ENCODE data around the gene SERPINE2. TPM values are rescaled to one million over a fixed set of nuclear protein-coding genes. Genes with fewer than 3 reads are reported as not detected.

SERPINE2 gene
- total RNA-seq, 1 donor from 2014 or later = 57.7 TPM

- TF ChIP-seq, protein P1, sequence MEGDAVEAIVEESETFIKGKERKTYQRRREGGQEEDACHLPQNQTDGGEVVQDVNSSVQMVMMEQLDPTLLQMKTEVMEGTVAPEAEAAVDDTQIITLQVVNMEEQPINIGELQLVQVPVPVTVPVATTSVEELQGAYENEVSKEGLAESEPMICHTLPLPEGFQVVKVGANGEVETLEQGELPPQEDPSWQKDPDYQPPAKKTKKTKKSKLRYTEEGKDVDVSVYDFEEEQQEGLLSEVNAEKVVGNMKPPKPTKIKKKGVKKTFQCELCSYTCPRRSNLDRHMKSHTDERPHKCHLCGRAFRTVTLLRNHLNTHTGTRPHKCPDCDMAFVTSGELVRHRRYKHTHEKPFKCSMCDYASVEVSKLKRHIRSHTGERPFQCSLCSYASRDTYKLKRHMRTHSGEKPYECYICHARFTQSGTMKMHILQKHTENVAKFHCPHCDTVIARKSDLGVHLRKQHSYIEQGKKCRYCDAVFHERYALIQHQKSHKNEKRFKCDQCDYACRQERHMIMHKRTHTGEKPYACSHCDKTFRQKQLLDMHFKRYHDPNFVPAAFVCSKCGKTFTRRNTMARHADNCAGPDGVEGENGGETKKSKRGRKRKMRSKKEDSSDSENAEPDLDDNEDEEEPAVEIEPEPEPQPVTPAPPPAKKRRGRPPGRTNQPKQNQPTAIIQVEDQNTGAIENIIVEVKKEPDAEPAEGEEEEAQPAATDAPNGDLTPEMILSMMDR (conservative IDR thresholded peaks at IDR 0.05; ENCODE audit: low read depth, low read length) = peak; percentile 41
- no peak overlapping the region for H3K4me3 ChIP-seq (ENCODE audit: low read depth, low read length)
- DNase-seq (ENCODE audit: low read depth) = peak; percentile 97
Observed at GRCh38 chr2:224062481-224063297, 23.6 kb upstream of the SERPINE2 start.

DNA sequence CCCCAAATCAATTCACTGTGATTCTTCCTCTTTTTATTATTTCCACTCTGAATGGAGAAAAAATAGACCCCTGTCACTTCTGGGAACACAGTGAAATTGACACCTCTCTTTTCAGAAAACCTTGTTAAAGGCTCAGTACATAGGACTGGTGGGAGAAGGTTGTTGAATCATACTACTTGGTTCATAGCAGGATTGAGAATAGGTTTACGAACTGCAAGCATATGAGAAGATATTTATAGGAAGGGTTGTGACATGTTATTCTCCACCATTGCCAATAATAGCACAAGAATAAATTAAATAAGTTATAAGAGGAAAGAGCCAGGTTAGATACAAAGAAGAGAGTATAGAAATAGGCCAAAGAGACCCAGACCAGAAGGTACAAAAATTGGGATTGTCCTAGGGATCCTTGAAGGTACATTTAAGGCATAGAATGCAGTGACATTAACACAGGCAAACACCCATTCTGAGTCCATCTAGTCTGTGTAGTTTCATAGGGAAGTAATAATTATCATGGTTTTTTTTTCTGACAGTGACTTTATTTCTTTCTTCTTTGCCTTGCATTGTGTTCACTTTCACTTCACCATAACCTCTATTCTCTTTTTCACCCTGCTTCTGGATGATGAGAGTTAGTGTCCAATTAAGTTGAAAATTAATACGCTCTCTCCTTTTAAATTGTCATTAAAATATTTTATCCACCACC, 21.8 kb upstream of the SERPINE2 start:
- TF ChIP-seq, protein P1 (conservative IDR thresholded peaks at IDR 0.05; ENCODE audit: low read depth, low read length) = no peak
- no peak for DNase-seq (ENCODE audit: low read depth)
- H3K4me3 ChIP-seq (ENCODE audit: low read depth, low read length) = no peak overlapping the region

- no peak for DNase-seq (ENCODE audit: low read depth)
- no peak overlapping the region for H3K4me3 ChIP-seq (ENCODE audit: low read depth, low read length)
- TF ChIP-seq, protein P1 (conservative IDR thresholded peaks at IDR 0.05; ENCODE audit: low read depth, low read length) = no peak
Observed at GRCh38 chr2:224059178-224059577, 20.1 kb upstream of the SERPINE2 start.

- no peak overlapping the region for H3K4me3 ChIP-seq (ENCODE audit: low read depth, low read length)
- TF ChIP-seq, protein P1 (conservative IDR thresholded peaks at IDR 0.05; ENCODE audit: low read depth, low read length) = peak; percentile 26
- DNase-seq (ENCODE audit: low read depth) = no peak
Observed at GRCh38 chr2:224058048-224058775, 19.1 kb upstream of the SERPINE2 start.

GRCh38 chr2:224056889-224057288, 17.8 kb upstream of the SERPINE2 start:
- H3K4me3 ChIP-seq (ENCODE audit: low read depth, low read length) = no peak overlapping the region
- no peak for DNase-seq (ENCODE audit: low read depth)
- TF ChIP-seq, protein P1 (conservative IDR thresholded peaks at IDR 0.05; ENCODE audit: low read depth, low read length) = no peak

- no peak for DNase-seq (ENCODE audit: low read depth)
- TF ChIP-seq, protein P1 (conservative IDR thresholded peaks at IDR 0.05; ENCODE audit: low read depth, low read length) = no peak
- H3K4me3 ChIP-seq (ENCODE audit: low read depth, low read length) = no peak overlapping the region
Observed at GRCh38 chr2:224055101-224055500, 16.0 kb upstream of the SERPINE2 start.
